Epithelial cell of proximal tubule (primary cell): ENCODE results near the gene ARHGEF26. TPM values are rescaled to one million over a fixed set of nuclear protein-coding genes. Genes with fewer than 3 reads are reported as not detected.
"Not testable (repeated sequence)": the region's sequence is repeated elsewhere in the genome, so short reads cannot be mapped to it uniquely, and the experiment has no call there.

Experiments
- DNase-seq: peaks from one replicate; pipeline ENCODE4 v3.0.0-alpha.2; 2011; ENCODE audit warnings: low read depth
- H3K4me3 ChIP-seq: 2 replicates; pipeline ENCODE4 v1.5.1; 2011; ENCODE audit warnings: low read depth, mild to moderate bottlenecking, low read length
- CTCF ChIP-seq: conservative IDR thresholded peaks from 2 replicates; pipeline ENCODE4 v1.5.1; 2012; ENCODE audit warnings: low read depth, mild to moderate bottlenecking, low read length
- total RNA-seq: library from RNA; depleted of rRNA; stranded (reverse); fragments of >200 nt; gene quantifications from 2 replicates; pipeline ENCODE4 v1.2.3, GENCODE V29; 2015

The ARHGEF26 gene
- total RNA-seq: 2.9 TPM in 2 replicates

GRCh38 chr3:154120961-154121700, at the start of gene ARHGEF26:
TSS of gene ARHGEF26 (plus strand) at chr3:154121390. CDS start at chr3:154121993, 603 bp downstream.
- TF ChIP-seq CTCF: no peak
- no peak for DNase-seq
- H3K4me3 ChIP-seq: peak within 1 kb of the TSS; percentile 69

GRCh38 chr3:154074966-154075365, 46.2 kb upstream of the ARHGEF26 start:
- TF ChIP-seq CTCF: no peak
- no peak overlapping the region for H3K4me3 ChIP-seq
- no peak for DNase-seq

GRCh38 chr3:154078672-154079071, 42.5 kb upstream of the ARHGEF26 start:
- no peak for DNase-seq
- no peak overlapping the region for H3K4me3 ChIP-seq
- TF ChIP-seq CTCF: no peak

- no peak for TF ChIP-seq CTCF
- H3K4me3 ChIP-seq: no peak overlapping the region
- no peak for DNase-seq
Observed at GRCh38 chr3:154081305-154081704, 39.9 kb upstream of the ARHGEF26 start.

- no peak for DNase-seq
- no peak for TF ChIP-seq CTCF
- H3K4me3 ChIP-seq: no peak overlapping the region
Observed at GRCh38 chr3:154085071-154085470, 36.1 kb upstream of the ARHGEF26 start.

- H3K4me3 ChIP-seq: no peak overlapping the region
- DNase-seq: no peak
- TF ChIP-seq CTCF: no peak
Observed at GRCh38 chr3:154085799-154086198, 35.4 kb upstream of the ARHGEF26 start.

GRCh38 chr3:154086286-154086685, 34.9 kb upstream of the ARHGEF26 start:
- no peak for TF ChIP-seq CTCF
- no peak overlapping the region for H3K4me3 ChIP-seq
- no peak for DNase-seq

- not testable (repeated sequence) for H3K4me3 ChIP-seq, DNase-seq
Observed at GRCh38 chr3:154087756-154088480, 33.3 kb upstream of the ARHGEF26 start.
